IMR-90 (cell line): Measurements from ENCODE around the gene HERC3. TPM values are rescaled to one million over a fixed set of nuclear protein-coding genes. Genes with fewer than 3 reads are reported as not detected.

ENCODE experiments used
- ATAC-seq: fragments of 200-7000 bp; cut with Tn5 transposase; 2 replicates; pipeline ENCODE4 v1.9.1; 2020; ENCODE audit warnings: low read depth, mild to moderate bottlenecking, moderate library complexity
- BruUV-seq: library from RNA; stranded (reverse); fragments of 400-500 nt; replicated peaks from 2 replicates; lab custom pipeline; 2021; lab: Mats Ljungman, UMichigan
- CTCF ChIA-PET: fragments of 300-600 bp; formaldehyde crosslinking; extraction: SDS; loops from one replicate; lab custom pipeline; 2021; ENCODE audit warnings: antibody characterized with exemption; lab: Yijun Ruan, JAX
- POLR2A ChIA-PET: fragments of 300-600 bp; sonication (Branson Sonifier 250); formaldehyde crosslinking; loops from one replicate; lab custom pipeline; 2022; ENCODE audit warnings: antibody characterized with exemption; ENCODE audit not compliant: unreplicated experiment; lab: Charles Lee
- DNase-seq: peaks from one replicate; pipeline ENCODE4 v3.0.0; 2013
- H2AFZ ChIP-seq: replicated peaks from 2 replicates; pipeline ENCODE3; 2013; ENCODE audit warnings: low read length, mild to moderate bottlenecking; ENCODE audit not compliant: poor library complexity
- H2AK5ac ChIP-seq: 2 replicates; pipeline ENCODE4 v1.6.1; 2013; ENCODE audit warnings: low read depth, low read length, inconsistent platforms
- H2AK9ac ChIP-seq: replicated peaks from 2 replicates; pipeline ENCODE3; 2013; ENCODE audit warnings: mild to moderate bottlenecking, low read depth, low read length, moderate library complexity; ENCODE audit not compliant: poor library complexity
- H2BK120ac ChIP-seq: 2 replicates; pipeline ENCODE4 v1.6.1; 2013; ENCODE audit warnings: low read depth, low read length, inconsistent platforms
- H2BK15ac ChIP-seq: 3 replicates; pipeline ENCODE4 v1.6.1; 2013; ENCODE audit warnings: low read depth, low read length, inconsistent platforms
- H2BK20ac ChIP-seq: 2 replicates; pipeline ENCODE4 v1.6.1; 2013; ENCODE audit warnings: low read depth, mild to moderate bottlenecking, inconsistent platforms, low read length, moderate library complexity
- H2BK5ac ChIP-seq: 2 replicates; pipeline ENCODE4 v1.6.1; 2013; ENCODE audit warnings: mild to moderate bottlenecking, low read depth, low read length, inconsistent platforms; ENCODE audit not compliant: poor library complexity, severe bottlenecking
- H3K14ac ChIP-seq: replicated peaks from 2 replicates; pipeline ENCODE4 v1.6.1; 2013; ENCODE audit warnings: low read depth, low read length, inconsistent platforms
- H3K18ac ChIP-seq: 2 replicates; pipeline ENCODE4 v1.6.1; 2013; ENCODE audit warnings: low read depth, low read length, control low read depth
- H3K23ac ChIP-seq: 2 replicates; pipeline ENCODE4 v1.6.1; 2013; ENCODE audit warnings: low read depth, low read length, inconsistent platforms
- H3K27ac ChIP-seq: 2 replicates; pipeline ENCODE4 v1.5.1; 2013; ENCODE audit warnings: mild to moderate bottlenecking, control low read depth, low read length; ENCODE audit not compliant: insufficient read depth
- H3K27me3 ChIP-seq: 2 replicates; pipeline ENCODE4 v1.6.1; 2013; ENCODE audit warnings: low read length; ENCODE audit not compliant: control insufficient read depth, insufficient read depth
- H3K36me3 ChIP-seq: 2 replicates; pipeline ENCODE4 v1.6.1; 2013; ENCODE audit warnings: low read length, mixed read lengths; ENCODE audit not compliant: control insufficient read depth, insufficient read depth
- H3K4ac ChIP-seq: 2 replicates; pipeline ENCODE4 v1.6.1; 2013; ENCODE audit warnings: low read depth, low read length, inconsistent platforms
- H3K4me1 ChIP-seq: 2 replicates; pipeline ENCODE4 v1.6.1; 2013; ENCODE audit warnings: low read length, mixed read lengths; ENCODE audit not compliant: control insufficient read depth, insufficient read depth
- H3K4me2 ChIP-seq: 2 replicates; pipeline ENCODE4 v1.6.1; 2013; ENCODE audit warnings: low read depth, mild to moderate bottlenecking, control low read depth, low read length, moderate library complexity
- H3K4me3 ChIP-seq: 2 replicates; pipeline ENCODE4 v1.5.1; 2013; ENCODE audit warnings: low read depth, mild to moderate bottlenecking, control low read depth, low read length, moderate library complexity; ENCODE audit not compliant: insufficient read depth
- H3K56ac ChIP-seq: 2 replicates; pipeline ENCODE4 v1.6.1; 2013; ENCODE audit warnings: low read length, inconsistent platforms; ENCODE audit not compliant: insufficient read depth; ENCODE audit errors: extremely low read depth
- H3K79me1 ChIP-seq, 2 experiments: 2 replicates each; pipeline ENCODE4 v1.6.1; 2013; ENCODE audit warnings: low read length in 2 of 2, inconsistent platforms in 1 of 2, low read depth in 1 of 2
- H3K9ac ChIP-seq: 2 replicates; pipeline ENCODE4 v1.6.1; 2013; ENCODE audit warnings: low read depth, low read length, control low read depth
- H3K9me1 ChIP-seq: 2 replicates; pipeline ENCODE4 v1.6.1; 2013; ENCODE audit warnings: low read length, inconsistent platforms; ENCODE audit not compliant: insufficient read depth
- H3K9me3 ChIP-seq: 2 replicates; pipeline ENCODE4 v1.6.1; 2013; ENCODE audit warnings: low read length; ENCODE audit not compliant: control insufficient read depth, insufficient read depth
- H4K20me1 ChIP-seq: 2 replicates; pipeline ENCODE4 v1.6.1; 2013; ENCODE audit warnings: low read length, inconsistent platforms; ENCODE audit not compliant: insufficient read depth
- H4K5ac ChIP-seq: 2 replicates; pipeline ENCODE4 v1.6.1; 2013; ENCODE audit warnings: mild to moderate bottlenecking, low read depth, low read length, control low read depth
- H4K8ac ChIP-seq, 2 experiments: 2 replicates each; pipeline ENCODE4 v1.6.1; 2013; ENCODE audit warnings: low read depth in 2 of 2, low read length in 2 of 2, control low read depth in 1 of 2, inconsistent platforms in 1 of 2
- H4K91ac ChIP-seq: 2 replicates; pipeline ENCODE4 v1.6.1; 2013; ENCODE audit warnings: low read depth, low read length, inconsistent platforms; ENCODE audit not compliant: insufficient read depth
- BHLHE40 ChIP-seq: fragments of 150-350 bp; IDR thresholded peaks from 2 replicates; pipeline ENCODE4 v1.6.1; 2016; ENCODE audit warnings: mild to moderate bottlenecking, low read depth, low read length
- CEBPB ChIP-seq: IDR thresholded peaks from 2 replicates; pipeline ENCODE4 v1.6.1; 2012; ENCODE audit warnings: low read depth, low read length, improper control_type of control experiment
- CHD1 ChIP-seq: IDR thresholded peaks from 2 replicates; pipeline ENCODE4 v1.6.1; 2012; ENCODE audit warnings: low read depth, low read length, improper control_type of control experiment
- CTCF ChIP-seq: conservative IDR thresholded peaks from 2 replicates; pipeline ENCODE4 v1.5.1; 2012; ENCODE audit warnings: mild to moderate bottlenecking, low read depth, low read length, improper control_type of control experiment
- FOS ChIP-seq: fragments of 150-350 bp; IDR thresholded peaks from 2 replicates; pipeline ENCODE4 v1.6.1; 2016; ENCODE audit warnings: low read depth, low read length
- MAFK ChIP-seq: IDR thresholded peaks from 2 replicates; pipeline ENCODE4 v1.6.1; 2012; ENCODE audit warnings: low read depth, low read length, improper control_type of control experiment
- MAZ ChIP-seq: IDR thresholded peaks from 2 replicates; pipeline ENCODE4 v1.6.1; 2012; ENCODE audit warnings: low read depth, mild to moderate bottlenecking, low read length, improper control_type of control experiment, moderate library complexity, borderline replicate concordance
- MXI1 ChIP-seq: IDR thresholded peaks from 2 replicates; pipeline ENCODE4 v1.6.1; 2012; ENCODE audit warnings: low read depth, mild to moderate bottlenecking, low read length, moderate library complexity, borderline replicate concordance
- NFE2L2 ChIP-seq: fragments of 150-350 bp; IDR thresholded peaks from 2 replicates; pipeline ENCODE4 v1.6.1; 2016; ENCODE audit warnings: low read depth, mild to moderate bottlenecking, low read length
- POLR2A ChIP-seq: IDR thresholded peaks from 2 replicates; pipeline ENCODE4 v1.6.1; 2012; ENCODE audit warnings: mild to moderate bottlenecking, low read depth, low read length
- RAD21 ChIP-seq: IDR thresholded peaks from 2 replicates; pipeline ENCODE4 v1.6.1; 2012; ENCODE audit warnings: low read length, improper control_type of control experiment
- RCOR1 ChIP-seq: IDR thresholded peaks from 2 replicates; pipeline ENCODE4 v1.6.1; 2012; ENCODE audit warnings: mild to moderate bottlenecking, low read length, improper control_type of control experiment; ENCODE audit not compliant: insufficient replicate concordance
- RFX5 ChIP-seq: IDR thresholded peaks from 2 replicates; pipeline ENCODE4 v1.8.0; 2012; ENCODE audit warnings: low read depth, mild to moderate bottlenecking, low read length, moderate library complexity
- SMC3 ChIP-seq: fragments of 150-350 bp; IDR thresholded peaks from 2 replicates; pipeline ENCODE4 v1.6.1; 2016; ENCODE audit warnings: low read depth, mild to moderate bottlenecking, antibody characterized with exemption, low read length, moderate library complexity
- WGBS, 2 experiments: methylation state at CpG; one replicate each; pipeline versions ENCODE4 v1.1.5 to v1.1.7; 2013; ENCODE audit warnings: missing lambda C conversion rate in 2 of 2; ENCODE audit not compliant: insufficient read length in 1 of 2; ENCODE audit errors: extremely low coverage in 2 of 2; 5-methylcytosine and 5-hydroxymethylcytosine counted together
- dilution Hi-C: fragments of 300-500 bp; cut with HindIII; formaldehyde crosslinking; loops from one replicate; pipeline ENCODE4 v1.14.3; 2018; ENCODE audit warnings: low sequenced_read_pairs; ENCODE audit not compliant: unreplicated experiment
- in situ Hi-C: fragments of 300-500 bp; cut with MboI; formaldehyde crosslinking; loops from 3 replicates; pipeline ENCODE4 v1.14.3; 2019; ENCODE audit warnings: low sequenced_read_pairs, inconsistent platforms, mixed read lengths
- intact Hi-C: fragments of 100-400 bp; cut with micrococcal nuclease; formaldehyde crosslinking; loops from 2 replicates; pipeline ENCODE4 v1.10.0; 2022
- polyA plus RNA-seq, 3 experiments: library from polyadenylated mRNA; depleted of rRNA; stranded (reverse); fragments of >200 nt; gene quantifications; 2 replicates each; pipeline ENCODE4 v1.2.3, GENCODE V29; 2012; ENCODE audit warnings: low replicate concordance in 1 of 3
- total RNA-seq: library from RNA; depleted of rRNA; stranded (reverse); fragments of >200 nt; gene quantifications from 2 replicates; pipeline ENCODE4 v1.2.3, GENCODE V29; 2012
- TF ChIP-seq, protein P1 (sequence below): fragments of 150-350 bp; IDR thresholded peaks from 2 replicates; pipeline ENCODE4 v1.6.1; 2017; ENCODE audit warnings: mild to moderate bottlenecking, antibody characterized with exemption, low read length, low read depth
- TF ChIP-seq, protein P2 (sequence below): fragments of 150-350 bp; IDR thresholded peaks from 2 replicates; pipeline ENCODE4 v1.6.1; 2016; ENCODE audit warnings: low read depth, mild to moderate bottlenecking, low read length, moderate library complexity, borderline replicate concordance

HERC3 gene
- total and polyA plus RNA-seq, 2 of the 4 experiments (the other 2 are of a cell fraction) = 8.9 to 9.5 TPM

DNA sequence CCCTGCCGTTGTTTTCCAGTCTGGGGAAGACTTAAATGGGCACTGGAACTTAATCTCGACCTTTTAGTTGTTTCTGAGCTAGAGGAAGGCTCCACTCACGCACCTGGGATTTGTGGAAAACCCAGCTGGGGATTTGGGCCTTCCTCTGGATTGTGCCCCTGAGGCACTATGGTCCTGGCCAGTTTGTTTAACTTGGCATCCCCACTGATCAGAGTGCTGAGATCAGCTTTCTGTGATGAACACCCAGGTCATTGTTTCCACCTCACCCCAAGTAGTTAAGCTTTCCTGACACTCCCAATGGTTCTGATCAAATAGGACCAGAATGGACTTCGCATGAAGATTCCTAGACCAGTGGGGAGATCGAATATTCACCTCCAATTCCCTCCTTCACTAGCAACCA is 125.8 kb downstream of the HERC3 start:
- no peak for DNase-seq
- Histone ChIP-seq H3K9ac (no peak overlapping the region), H2BK120ac (no peak overlapping the region), H4K91ac (no peak overlapping the region), H2AK5ac (no peak overlapping the region), H2BK5ac (no peak overlapping the region), H2AFZ (no peak overlapping the region), H3K27me3 (no peaks in the 10 kb centered on the region), H3K27ac (no peak overlapping the region), H3K9me1 (peaks cover 3% of the 10 kb centered on the region; the same call in 1 of the 2 replicates), H4K20me1 (no peaks in the 10 kb centered on the region), H3K23ac (no peak overlapping the region), H3K4me1 (no peaks in the 10 kb centered on the region), H2BK20ac (no peak overlapping the region), H3K9me3 (peaks cover 10% of the 10 kb centered on the region), H3K4ac (no peak overlapping the region), H2AK9ac (no peak overlapping the region), H3K4me3 (no peak overlapping the region), H3K36me3 (peaks cover 16% of the 10 kb centered on the region), H4K8ac (no peak overlapping the region), H3K14ac (no peak overlapping the region), H3K4me2 (no peak overlapping the region), H4K5ac (no peak overlapping the region), H3K79me1 (no peaks in the 10 kb centered on the region), H3K56ac (no peak overlapping the region), H3K18ac (no peak overlapping the region), H2BK15ac (no peak overlapping the region)
- intact Hi-C loops (no loop called here), dilution Hi-C loops (no loop called here), in situ Hi-C loops (no loop called here)
- BruUV-seq = no TSS peak
- TF ChIP-seq MAZ (no peak), MXI1 (no peak), CHD1 (no peak), BHLHE40 (no peak), RAD21 (no peak), MAFK (no peak), RFX5 (no peak), FOS (no peak), CTCF (no peak), SMC3 (no peak), POLR2A (no peak), CEBPB (no peak), RCOR1 (no peak), NFE2L2 (no peak)
- TF ChIP-seq, protein P1, sequence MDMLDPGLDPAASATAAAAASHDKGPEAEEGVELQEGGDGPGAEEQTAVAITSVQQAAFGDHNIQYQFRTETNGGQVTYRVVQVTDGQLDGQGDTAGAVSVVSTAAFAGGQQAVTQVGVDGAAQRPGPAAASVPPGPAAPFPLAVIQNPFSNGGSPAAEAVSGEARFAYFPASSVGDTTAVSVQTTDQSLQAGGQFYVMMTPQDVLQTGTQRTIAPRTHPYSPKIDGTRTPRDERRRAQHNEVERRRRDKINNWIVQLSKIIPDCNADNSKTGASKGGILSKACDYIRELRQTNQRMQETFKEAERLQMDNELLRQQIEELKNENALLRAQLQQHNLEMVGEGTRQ = no peak
- TF ChIP-seq, protein P2, sequence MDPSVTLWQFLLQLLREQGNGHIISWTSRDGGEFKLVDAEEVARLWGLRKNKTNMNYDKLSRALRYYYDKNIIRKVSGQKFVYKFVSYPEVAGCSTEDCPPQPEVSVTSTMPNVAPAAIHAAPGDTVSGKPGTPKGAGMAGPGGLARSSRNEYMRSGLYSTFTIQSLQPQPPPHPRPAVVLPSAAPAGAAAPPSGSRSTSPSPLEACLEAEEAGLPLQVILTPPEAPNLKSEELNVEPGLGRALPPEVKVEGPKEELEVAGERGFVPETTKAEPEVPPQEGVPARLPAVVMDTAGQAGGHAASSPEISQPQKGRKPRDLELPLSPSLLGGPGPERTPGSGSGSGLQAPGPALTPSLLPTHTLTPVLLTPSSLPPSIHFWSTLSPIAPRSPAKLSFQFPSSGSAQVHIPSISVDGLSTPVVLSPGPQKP = no peak
- POLR2A ChIA-PET = no interaction called here
- ATAC-seq = no peak
- WGBS, 2 experiments = 90% methylated on average over 2 of the region's 5 CpGs; no CpG with 5 or more reads in 1 of the 2 experiments
- CTCF ChIA-PET = no interaction called here
